Body of pancreas (tissue), 4 donors: ENCODE measurements around the gene CDK14. TPM values are rescaled to one million over a fixed set of nuclear protein-coding genes. Genes with fewer than 3 reads are reported as not detected.

ENCODE experiments used
- ATAC-seq: fragments of 150-250 bp; one replicate; pipeline ENCODE4 v1.9.1; 2016
- DNase-seq, 4 donors: peaks; one replicate each; pipeline ENCODE4 v3.0.0-alpha.2; 2019
- H3K27ac ChIP-seq, 4 donors: fragments of 200-600 bp; sonication (generic); 1 replicate in 3 of 4; 2 replicates in 1 of 4; pipeline versions ENCODE4 v1.5.1 to v1.6.1; 2016 to 2019; ENCODE audit warnings: mild to moderate bottlenecking in 1 of 4, mixed read lengths in 1 of 4, moderate library complexity in 1 of 4
- H3K27me3 ChIP-seq, 2 donors: fragments of 200-600 bp; sonication (generic); one replicate each; pipeline ENCODE4 v1.6.0; 2016; ENCODE audit warnings: mild to moderate bottlenecking in 1 of 2
- H3K36me3 ChIP-seq, 2 donors: fragments of 200-600 bp; sonication (generic); replicated peaks in 1 of 2; 2 replicates each; pipeline ENCODE4 v1.5.1; 2016; ENCODE audit warnings: low read depth in 2 of 2; ENCODE audit not compliant: insufficient read depth in 1 of 2
- H3K4me1 ChIP-seq: fragments of 200-600 bp; sonication (generic); one replicate; pipeline ENCODE4 v1.6.0; 2016
- H3K4me3 ChIP-seq, 2 donors: fragments of 200-600 bp; sonication (generic); 1 replicate in 1 of 2; 2 replicates in 1 of 2; pipeline ENCODE4 v1.5.1; 2016 to 2019
- H3K9me3 ChIP-seq, 3 donors: fragments of 200-600 bp; sonication (generic); 1 replicate in 2 of 3; 2 replicates in 1 of 3; pipeline ENCODE4 v1.5.1; 2016
- POLR2A ChIP-seq, 3 donors: fragments of 450-650 bp; IDR thresholded peaks; one replicate each; pipeline ENCODE4 v1.6.1; 2016; ENCODE audit warnings: antibody characterized with exemption in 3 of 3, mild to moderate bottlenecking in 2 of 3
- WGBS, 2 donors: methylation state at CpG; one replicate each; pipeline ENCODE4 v1.1.5; 2017; 5-methylcytosine and 5-hydroxymethylcytosine counted together
- intact Hi-C: fragments of 100-400 bp; cut with DNase I; formaldehyde crosslinking; loops from one replicate; pipeline ENCODE4 v1.15.1; 2023
- total RNA-seq, 2 donors: library from RNA; depleted of rRNA; stranded (reverse); fragments of >200 nt; gene quantifications; one replicate each; pipeline ENCODE4 v1.1.0, GENCODE V29; 2016
- TF ChIP-seq, protein P1 (sequence below), 7 experiments: fragments of 450-650 bp in 4 of 7; fragments of 200-600 bp in 3 of 7; sonication (generic) in 3 of 7; IDR thresholded peaks; one replicate each; pipeline ENCODE4 v1.5.1; 2016 to 2019; ENCODE audit warnings: antibody characterized with exemption in 7 of 7

Gene CDK14
- total RNA-seq, 2 donors from 2014 or later, result 21.8 to 35.6 TPM

DNA sequence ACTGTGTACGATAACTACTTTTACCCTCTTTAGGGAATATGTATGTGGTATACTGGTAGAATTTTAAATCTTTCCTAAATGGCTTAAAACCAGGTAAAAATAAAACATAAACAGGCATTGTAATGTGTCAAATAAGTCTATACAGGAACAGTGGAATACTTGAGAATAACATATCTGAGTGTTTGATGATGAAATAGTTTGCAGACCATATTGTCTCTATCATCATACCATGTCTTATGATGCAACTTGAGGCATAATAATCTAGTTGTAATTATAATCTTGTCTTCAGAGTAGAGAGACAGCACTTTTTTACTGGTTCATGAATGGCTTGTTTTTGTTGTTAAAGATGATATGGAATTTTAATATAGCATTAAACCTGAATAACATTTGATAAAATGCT lies 293.5 kb downstream of the CDK14 start:
- no peaks in the 10 kb centered on the region for H3K9me3 ChIP-seq
- DNase-seq, result no peak

DNA sequence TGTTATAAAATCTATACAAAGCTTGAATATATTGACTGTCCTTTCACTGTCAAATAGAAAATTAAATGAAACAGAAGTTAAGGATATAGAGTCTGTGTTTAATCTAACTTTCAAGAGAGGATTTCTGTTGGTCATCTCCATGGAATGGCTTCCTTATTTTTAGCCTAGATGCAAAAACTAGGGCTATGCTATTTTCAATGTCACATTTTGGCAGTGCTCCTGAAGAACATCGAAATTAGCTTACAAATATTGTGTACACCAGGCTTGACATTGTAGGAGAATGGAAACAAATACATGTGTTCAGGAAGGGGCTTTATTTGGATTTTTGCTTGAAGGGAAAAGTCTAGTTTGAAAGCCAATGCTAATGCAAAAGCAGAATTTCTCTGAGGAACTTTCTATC lies 295.4 kb downstream of the CDK14 start:
- Histone ChIP-seq H3K36me3 (no peaks in the 10 kb centered on the region), H3K27ac (no peak overlapping the region), H3K4me3 (no peak overlapping the region), H3K27me3 (no peaks in the 10 kb centered on the region), H3K9me3 (no peaks in the 10 kb centered on the region), H3K4me1 (no peaks in the 10 kb centered on the region)
- TF ChIP-seq POLR2A (IDR thresholded peaks at IDR 0.05), result no peak
- TF ChIP-seq, protein P1, sequence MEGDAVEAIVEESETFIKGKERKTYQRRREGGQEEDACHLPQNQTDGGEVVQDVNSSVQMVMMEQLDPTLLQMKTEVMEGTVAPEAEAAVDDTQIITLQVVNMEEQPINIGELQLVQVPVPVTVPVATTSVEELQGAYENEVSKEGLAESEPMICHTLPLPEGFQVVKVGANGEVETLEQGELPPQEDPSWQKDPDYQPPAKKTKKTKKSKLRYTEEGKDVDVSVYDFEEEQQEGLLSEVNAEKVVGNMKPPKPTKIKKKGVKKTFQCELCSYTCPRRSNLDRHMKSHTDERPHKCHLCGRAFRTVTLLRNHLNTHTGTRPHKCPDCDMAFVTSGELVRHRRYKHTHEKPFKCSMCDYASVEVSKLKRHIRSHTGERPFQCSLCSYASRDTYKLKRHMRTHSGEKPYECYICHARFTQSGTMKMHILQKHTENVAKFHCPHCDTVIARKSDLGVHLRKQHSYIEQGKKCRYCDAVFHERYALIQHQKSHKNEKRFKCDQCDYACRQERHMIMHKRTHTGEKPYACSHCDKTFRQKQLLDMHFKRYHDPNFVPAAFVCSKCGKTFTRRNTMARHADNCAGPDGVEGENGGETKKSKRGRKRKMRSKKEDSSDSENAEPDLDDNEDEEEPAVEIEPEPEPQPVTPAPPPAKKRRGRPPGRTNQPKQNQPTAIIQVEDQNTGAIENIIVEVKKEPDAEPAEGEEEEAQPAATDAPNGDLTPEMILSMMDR (IDR thresholded peaks at IDR 0.05), result no peak
- ATAC-seq (no peak), DNase-seq (no peak)
- 64 to 69% methylated on average over 1 of the region's 1 CpG for WGBS, 2 donors
- intact Hi-C loops, result no loop called here

More for the DNA sequence above, 293.5 kb downstream of the CDK14 start:
- Histone ChIP-seq H3K27me3 (no peaks in the 10 kb centered on the region), H3K4me3 (no peak overlapping the region), H3K27ac (no peak overlapping the region), H3K36me3 (no peaks in the 10 kb centered on the region), H3K4me1 (no peaks in the 10 kb centered on the region)
- no peak for ATAC-seq
- intact Hi-C loops, result no loop called here
- WGBS, 2 donors, result 98 to 100% methylated on average over 1 of the region's 1 CpG
- TF ChIP-seq, protein P1 (IDR thresholded peaks at IDR 0.05), result no peak
- TF ChIP-seq POLR2A (IDR thresholded peaks at IDR 0.05), result no peak

DNA sequence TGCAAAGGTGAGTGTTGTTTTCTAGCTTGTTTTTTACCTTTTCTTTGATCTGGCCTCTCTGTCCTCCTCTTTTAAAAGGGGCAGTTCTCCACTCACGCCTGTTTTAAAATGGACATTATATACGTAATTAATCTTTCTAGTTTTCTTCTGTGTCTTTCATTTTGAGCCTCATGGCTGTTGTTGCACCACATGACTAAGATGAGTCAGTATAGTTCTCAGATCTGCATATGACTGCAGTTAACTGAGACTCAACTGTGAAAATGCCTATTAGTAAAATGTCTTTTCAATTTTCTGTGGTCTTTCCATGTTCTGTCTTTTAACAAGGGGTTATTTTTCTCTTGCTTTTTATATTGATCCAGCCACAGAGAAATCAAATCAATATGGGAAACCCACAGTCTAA lies 296.1 kb downstream of the CDK14 start:
- no peak overlapping the region for H3K4me3 ChIP-seq
- no peaks in the 10 kb centered on the region for H3K27me3 ChIP-seq
- ATAC-seq (no peak), DNase-seq (no peak)
- H3K36me3 ChIP-seq, result no peaks in the 10 kb centered on the region
- TF ChIP-seq, protein P1 (IDR thresholded peaks at IDR 0.05), result no peak
- no peak for TF ChIP-seq POLR2A (IDR thresholded peaks at IDR 0.05)
- intact Hi-C loops, result no loop called here
- no peaks in the 10 kb centered on the region for H3K4me1 ChIP-seq
- no peaks in the 10 kb centered on the region for H3K9me3 ChIP-seq
- H3K27ac ChIP-seq, result no peak overlapping the region
- 78 to 90% methylated on average over 2 of the region's 2 CpGs for WGBS, 2 donors

DNA sequence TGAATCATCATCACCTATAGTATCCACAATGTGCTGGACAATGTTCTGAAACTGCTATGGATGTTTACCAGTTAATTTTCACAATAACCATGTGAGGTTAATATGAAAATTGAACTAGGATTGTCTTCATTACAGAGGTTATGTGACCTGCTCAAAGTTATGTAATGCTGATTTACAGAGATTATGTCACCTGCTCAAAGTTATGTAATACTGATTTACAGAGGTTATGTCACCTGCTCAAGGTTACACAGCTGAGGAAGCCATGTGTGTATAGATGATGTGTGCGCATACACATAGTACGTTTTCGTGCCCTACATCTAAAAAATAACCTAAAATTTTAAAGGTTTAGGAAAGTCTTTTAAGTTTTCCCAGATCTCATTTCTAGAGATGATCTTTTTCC lies 298.0 kb downstream of the CDK14 start:
- Histone ChIP-seq H3K4me1 (peaks cover 8% of the 10 kb centered on the region), H3K36me3 (no peaks in the 10 kb centered on the region), H3K9me3 (no peaks in the 10 kb centered on the region), H3K27me3 (no peaks in the 10 kb centered on the region), H3K27ac (no peak overlapping the region), H3K4me3 (no peak overlapping the region)
- DNase-seq (no peak), ATAC-seq (peak; percentile 89)
- no peak for TF ChIP-seq POLR2A (IDR thresholded peaks at IDR 0.05)
- TF ChIP-seq, protein P1 (IDR thresholded peaks at IDR 0.05), result no peak
- WGBS, 2 donors, result 65 to 79% methylated on average over 3 of the region's 3 CpGs
- intact Hi-C loops, result no loop called here

DNA sequence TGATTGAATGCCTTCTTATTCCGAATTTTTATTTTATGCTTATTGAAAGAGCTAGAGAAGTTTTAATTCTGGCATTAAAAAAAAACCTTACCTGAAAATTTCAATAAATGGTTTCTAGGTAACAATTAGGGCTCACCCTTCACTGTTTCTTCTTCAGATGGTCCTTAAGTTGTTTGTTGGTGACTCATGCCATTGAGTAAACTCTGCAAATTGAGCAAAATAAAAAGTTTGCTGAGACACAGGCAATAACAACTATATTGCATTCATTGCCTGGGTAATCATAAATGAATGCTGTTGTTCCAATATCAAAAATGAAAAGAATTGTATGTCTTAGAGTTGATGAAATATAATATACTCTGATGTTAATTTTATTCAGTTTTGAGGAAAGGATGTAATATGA lies 300.3 kb downstream of the CDK14 start:
- ATAC-seq, result no peak

More for the DNA sequence above, 300.3 kb downstream of the CDK14 start:
- DNase-seq, result no peak
- WGBS, 2 donors, result 86 to 97% methylated on average over 1 of the region's 1 CpG
- intact Hi-C loops, result no loop called here
- no peak overlapping the region for H3K4me3 ChIP-seq
- H3K4me1 ChIP-seq, result peaks cover 8% of the 10 kb centered on the region
- no peaks in the 10 kb centered on the region for H3K27me3 ChIP-seq
- no peaks in the 10 kb centered on the region for H3K9me3 ChIP-seq
- no peaks in the 10 kb centered on the region for H3K36me3 ChIP-seq
- TF ChIP-seq, protein P1 (IDR thresholded peaks at IDR 0.05), result no peak
- TF ChIP-seq POLR2A (IDR thresholded peaks at IDR 0.05), result no peak
- H3K27ac ChIP-seq, result no peak overlapping the region
